M059J (cell line): Measurements from ENCODE around the gene CDC42BPA. TPM values are rescaled to one million over a fixed set of nuclear protein-coding genes. Genes with fewer than 3 reads are reported as not detected.
"Not testable (repeated sequence)": the region's sequence is repeated elsewhere in the genome, so short reads cannot be mapped to it uniquely, and the experiment has no call there.

Source experiments
- DNase-seq: peaks from one replicate; pipeline ENCODE4 v3.0.0-alpha.2; 2012; ENCODE audit warnings: low read depth
- total RNA-seq: library from RNA; depleted of rRNA; stranded (reverse); fragments of >200 nt; shearing (Covaris generic); gene quantifications from 2 replicates; pipeline ENCODE4 v1.2.3, GENCODE V29; 2014

Gene CDC42BPA
- total RNA-seq, 1 experiment from 2014 or later, result 21.6 TPM

DNA sequence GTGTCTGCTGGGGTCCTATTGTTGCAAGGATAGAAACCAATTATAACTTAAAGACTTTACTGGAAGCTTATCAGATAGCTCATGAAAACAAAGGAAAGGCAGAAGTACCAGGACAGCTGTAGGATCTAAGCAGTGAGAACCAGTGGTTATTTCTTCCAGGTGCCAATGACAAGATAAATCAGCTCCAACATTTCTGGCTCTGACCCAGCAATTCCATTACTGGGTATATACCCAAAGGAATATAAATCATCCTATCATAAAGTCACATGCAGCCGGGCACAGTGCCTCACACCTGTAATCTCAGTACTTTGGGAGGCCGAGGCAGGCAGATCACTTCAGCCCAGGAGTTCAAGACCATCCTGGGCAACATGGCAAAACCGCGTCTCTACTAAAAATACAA is 17.8 kb upstream of the CDC42BPA start:
- DNase-seq, result not testable (repeated sequence)

DNA sequence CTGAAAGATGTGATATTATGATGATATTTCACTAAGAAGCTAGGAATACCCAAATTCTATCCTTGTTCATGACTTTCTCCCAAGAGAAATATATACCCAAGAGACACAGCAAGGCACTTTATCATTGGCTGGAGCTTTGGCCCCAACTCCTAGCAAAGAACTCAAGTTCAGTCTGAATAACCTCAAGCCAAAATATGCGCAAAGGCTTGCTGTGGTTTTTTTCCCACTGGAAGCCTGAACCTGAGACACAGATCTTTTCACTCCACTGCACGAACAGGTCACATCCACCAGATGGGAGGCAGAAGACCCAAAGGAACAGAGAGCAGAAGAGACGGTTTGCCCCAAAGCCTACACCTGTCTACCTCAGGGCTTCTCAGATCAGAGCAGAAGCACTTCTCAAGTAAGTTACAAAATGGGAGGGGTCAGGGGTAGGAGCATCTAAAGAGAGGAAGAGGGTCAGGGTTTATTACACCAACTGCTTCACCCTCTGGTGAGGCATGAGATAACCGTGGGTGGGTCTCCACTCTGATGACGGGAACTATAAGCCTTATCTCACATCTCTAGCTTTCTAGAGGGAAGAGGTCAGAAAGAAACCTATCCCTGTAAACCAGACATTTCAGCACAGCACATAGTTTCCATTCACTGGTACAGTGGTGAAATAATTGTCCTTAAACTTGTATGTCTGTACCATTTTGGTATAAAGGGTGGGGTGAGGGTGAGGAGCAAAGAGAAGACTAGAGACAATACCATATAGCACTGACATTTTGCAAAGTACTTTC is 17.1 kb upstream of the CDC42BPA start:
- DNase-seq, result no peak

DNA sequence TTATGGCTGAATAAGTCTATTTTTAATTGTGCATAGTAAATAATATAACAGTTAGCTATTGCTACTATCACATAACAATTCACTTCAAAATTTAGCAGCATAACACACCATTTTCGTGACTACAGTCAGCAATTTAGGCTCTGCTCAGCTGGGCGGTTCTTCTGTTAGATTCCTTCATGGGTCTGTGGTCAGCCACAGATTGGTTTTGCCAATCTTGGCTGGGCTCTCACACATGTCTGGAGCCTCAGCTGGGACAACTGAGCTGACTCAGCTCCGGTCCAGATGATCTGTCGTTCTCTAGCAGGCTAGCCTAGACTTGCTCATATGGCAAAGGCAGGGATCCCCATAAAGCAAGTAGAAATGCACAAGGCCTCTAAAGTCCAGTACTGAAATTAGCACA is 15.1 kb upstream of the CDC42BPA start:
- DNase-seq, result peak; percentile 36

DNA sequence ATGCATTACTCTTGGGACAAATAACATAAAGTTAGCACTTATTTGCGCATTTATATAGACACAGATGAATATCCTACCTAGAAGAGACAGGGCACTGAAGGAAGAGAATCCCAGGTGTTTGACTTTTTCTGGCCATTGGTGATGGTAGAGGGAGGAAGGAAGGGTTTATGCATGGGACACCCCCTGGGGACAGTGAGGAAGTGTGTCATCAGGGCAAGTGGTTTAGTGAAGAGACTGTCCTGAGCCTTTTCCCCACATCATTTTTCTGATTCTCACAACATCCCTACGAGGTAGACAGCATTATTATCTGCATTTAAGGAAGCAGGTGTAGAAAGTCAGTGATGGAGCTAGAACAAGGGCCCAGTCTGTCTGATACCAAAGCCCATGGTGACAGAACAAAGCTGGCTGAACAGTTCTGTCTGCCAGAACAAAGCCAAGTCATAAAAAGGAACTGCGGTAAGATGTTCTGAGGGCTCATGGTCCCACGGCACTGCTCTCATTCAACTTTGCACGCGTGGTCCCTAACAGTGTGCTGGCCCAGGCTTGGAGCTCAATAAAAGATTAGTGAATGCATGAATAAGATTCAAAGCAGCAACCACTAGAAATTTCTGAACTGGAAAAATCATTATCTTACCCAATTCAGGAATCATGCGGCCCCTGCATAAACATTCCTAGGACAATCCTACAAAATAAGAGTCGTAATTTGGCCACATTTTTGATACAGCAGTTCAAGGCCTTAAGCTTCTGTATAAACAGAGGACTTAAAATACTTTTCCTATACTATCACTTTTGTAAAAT is 12.2 kb upstream of the CDC42BPA start:
- no peak for DNase-seq

DNA sequence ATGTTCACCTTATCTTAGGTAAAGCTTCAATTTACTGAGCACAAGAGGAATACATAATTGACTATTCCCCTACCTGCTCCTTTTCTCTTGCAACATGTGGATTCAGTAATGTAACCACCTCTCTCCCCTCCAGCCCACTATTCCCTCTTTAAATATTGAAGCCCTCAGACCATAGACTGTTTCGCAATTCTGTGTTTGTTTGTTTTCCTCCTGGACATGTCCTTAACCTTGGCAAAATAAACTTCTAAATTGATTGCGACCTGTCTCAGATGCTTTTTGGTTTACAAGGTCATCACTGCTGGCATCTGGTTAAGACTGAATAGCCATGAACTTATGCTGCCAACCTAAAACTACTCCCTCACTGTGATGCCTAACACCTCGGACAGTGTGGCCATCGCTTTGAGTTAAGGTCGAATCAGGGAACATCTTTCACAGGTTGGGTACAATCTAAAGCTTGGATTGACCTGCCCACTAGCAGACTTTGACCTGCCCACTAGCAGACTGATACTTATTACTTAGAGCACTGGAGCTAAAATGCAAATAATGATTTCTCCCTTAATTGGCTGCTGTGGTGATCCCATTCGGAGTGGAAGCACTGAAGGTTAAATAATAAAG is 10.2 kb upstream of the CDC42BPA start:
- no peak for DNase-seq

DNA sequence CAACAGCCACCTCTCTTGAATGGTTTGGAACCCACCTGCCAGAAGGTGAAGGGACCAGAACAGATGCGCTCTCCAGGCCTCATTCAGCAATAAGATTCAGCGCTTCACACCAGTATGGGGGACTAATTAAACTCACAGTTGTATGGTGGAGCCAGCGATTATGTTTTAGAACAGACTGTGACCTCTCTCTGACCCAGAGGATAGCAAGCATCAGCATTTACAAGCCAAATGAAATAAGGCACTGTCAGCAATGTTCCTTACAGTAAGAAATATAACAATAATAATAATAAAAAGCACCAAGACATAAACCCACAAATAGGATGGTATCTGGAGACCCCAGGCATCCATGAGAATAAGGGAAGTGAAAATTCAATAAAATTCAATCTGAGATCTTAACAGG is 6.9 kb upstream of the CDC42BPA start:
- no peak for DNase-seq

DNA sequence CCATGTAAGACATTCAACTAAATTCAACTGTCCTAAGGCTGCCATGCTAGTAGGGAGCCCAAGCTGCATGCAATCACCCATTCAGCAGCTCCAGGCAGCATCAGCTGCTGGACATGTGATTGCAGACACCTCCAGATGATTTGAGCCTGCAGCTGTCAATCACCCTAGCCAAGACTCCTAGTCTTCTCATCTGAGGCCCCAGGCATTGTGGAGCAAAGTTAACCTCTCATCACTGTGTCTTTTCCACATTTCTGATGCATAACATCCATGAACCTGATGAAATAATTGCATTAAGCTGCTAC is 5.6 kb upstream of the CDC42BPA start:
- DNase-seq, result no peak

DNA sequence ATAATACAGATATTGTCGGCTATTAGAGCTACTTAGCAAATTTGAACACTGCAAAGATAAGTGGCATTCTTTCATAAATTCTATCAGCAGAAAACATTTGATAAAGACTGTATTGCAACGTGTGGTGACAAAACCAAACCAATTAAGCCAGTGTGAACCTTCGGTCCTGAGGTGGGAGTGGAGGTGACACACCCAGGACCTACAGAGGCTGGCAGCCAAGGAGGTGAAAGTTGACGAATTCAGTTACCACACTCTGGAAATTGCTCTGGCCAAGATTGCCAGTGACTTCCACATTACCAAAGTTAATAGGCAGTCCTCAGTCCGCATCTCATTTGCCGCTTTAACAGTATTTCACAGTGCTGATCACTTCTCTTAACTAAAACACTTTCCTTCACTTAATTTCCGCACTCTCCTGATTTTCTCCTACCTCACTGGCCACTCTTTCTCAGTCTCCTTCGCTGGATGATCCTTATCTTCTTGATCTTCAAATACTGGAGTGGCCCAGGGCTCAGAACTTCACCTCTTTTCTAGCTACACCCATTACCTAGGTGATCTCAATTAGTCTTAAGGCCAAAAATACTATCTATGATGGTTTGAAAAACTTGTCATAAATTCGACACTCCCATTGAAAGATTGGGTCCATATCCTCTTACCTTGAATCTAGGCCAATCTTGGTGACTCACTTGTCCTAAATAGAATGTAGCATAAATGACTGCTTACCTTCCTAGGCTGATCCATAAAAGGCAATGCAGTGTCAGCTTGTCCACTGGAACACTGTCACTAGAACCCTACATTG is 5.1 kb upstream of the CDC42BPA start:
- no peak for DNase-seq

DNA sequence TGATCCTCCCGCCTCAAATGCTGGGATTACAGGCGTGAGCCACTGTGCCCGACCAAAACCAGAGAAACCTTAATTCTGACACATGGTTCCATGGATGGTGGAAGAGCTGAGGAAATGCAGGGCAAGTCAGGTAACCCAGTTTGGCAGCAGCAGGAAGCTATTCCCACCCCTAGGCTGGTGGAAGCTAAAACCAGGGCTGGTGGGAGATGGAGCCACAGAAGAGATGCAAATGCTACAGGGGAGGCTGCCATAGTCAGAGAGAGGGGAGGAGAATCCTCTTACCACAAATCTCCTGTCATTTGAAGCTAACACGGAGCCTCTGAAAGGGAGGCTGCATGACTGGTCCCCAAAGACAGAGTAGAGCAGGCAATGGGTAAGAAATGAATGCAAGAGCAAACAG is 4.1 kb upstream of the CDC42BPA start:
- DNase-seq, result no peak

DNA sequence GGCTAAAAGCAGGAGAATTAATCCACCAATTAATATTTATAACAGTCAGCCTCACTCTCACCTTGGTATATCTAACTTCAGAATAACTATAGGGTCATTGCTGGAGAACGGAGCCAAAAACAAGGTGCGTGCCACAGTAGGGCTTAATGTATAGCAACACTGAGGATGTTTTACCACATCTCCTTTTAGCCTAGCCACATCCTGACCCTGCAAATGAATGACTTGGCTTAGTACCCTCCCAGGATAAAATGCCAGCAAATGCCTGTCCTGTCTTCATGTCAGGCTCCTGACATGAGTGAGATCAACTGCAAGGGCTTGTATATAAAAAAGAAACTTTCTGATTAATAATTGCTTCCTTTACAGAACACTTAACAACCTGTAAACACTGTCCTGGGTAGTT is 2.7 kb upstream of the CDC42BPA start:
- no peak for DNase-seq

DNA sequence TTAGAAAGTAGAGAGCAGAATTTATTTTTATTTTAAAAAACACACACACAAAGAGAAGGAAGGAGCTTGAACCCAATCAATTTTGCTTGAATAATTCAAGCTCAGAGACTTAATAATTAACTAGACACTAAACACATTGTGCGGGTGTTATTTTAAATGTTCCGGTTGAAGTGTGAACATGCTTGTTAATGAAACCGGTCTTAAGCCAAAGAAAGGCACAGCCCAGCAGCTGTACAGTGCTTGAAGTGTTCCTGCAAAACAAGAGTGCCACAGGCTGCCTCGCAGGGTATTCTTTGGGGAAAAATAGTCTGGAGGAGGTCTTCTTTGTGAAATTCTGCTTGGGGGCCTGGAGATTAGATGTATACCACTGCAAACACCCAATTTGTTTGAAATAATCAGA is 2.2 kb upstream of the CDC42BPA start:
- no peak for DNase-seq

DNA sequence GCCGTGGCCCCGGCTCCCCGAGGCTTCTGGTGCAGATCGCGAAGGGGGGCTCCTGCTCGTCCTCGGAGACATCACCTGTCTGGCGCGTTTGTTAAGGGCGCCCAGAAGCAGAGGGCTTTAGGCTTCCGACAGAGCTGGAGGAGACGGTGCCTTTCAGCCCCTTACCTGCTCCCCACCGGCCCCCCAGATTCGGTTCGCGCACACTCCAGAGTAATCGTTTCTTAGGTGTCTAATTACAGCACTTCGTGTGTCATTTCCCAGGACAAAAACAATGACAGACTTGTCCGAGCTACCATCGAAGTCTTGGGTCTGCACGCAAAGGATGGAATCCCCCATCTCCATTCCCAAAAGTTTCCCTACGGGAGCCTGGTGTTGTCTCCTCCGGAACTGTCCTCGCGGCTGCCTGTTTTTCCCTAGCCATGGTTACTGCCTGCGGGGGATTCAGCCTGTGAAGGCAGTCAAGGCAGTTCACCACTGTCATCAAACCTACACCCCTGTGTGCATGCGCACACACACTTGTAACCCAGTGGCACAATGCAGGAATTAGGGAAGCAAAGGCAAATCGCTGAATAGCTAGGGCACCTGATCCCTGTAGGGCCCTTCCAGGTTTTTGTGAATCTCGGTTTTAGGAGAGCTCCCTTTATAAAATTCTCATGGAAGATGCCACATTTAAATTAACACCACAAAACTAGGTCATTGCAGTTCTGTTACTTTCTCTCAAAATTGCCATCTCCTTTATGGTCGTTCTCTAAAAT is 738 bp upstream of the CDC42BPA start:
- peak; percentile 77 for DNase-seq

DNA sequence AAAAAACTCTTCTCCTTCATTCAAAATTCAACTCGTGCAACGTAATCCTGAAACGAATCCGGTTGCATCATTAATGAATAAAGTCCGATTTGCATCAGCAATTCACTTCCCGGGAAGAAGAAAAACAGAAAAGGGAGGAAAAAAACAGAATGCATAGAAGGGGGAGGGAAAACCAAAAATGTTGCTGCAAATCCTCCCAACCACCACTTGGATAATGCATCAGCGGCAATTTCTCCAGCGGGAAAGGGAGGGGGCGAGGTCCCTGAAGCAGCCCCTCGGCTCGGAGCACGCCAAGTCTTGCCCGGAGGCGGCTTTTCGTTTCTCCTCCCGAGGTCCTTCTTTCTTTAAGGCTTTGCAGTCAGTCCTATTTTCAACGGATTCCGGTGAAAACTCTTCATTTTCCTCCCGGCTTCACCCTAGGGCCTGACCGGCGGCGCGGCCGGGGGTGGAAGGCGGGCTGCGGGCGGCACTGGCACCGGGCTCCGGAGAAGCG is 723 bp downstream of the CDC42BPA start:
- DNase-seq, result peak; percentile 71

DNA sequence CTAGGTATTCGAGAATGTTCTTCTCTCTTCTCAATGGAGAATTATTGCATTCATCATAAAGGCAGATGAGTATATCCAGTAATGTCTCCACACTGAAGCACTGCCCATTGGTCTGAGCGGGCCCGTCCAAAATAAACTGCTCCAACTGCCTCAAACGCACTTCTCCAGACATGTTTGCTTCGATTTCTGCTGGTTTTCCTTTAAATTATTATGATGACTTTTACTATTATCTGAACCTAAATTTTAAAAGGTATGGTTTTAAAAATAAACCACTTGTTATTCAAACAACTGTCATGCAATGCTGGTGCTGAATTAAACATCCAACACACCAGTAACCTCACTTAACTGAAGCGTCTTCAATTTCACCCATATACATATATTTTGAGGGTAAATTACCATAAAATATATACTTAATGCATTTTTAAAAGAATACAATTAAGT is 1.3 kb downstream of the CDC42BPA start:
- peak; percentile 40 for DNase-seq

DNA sequence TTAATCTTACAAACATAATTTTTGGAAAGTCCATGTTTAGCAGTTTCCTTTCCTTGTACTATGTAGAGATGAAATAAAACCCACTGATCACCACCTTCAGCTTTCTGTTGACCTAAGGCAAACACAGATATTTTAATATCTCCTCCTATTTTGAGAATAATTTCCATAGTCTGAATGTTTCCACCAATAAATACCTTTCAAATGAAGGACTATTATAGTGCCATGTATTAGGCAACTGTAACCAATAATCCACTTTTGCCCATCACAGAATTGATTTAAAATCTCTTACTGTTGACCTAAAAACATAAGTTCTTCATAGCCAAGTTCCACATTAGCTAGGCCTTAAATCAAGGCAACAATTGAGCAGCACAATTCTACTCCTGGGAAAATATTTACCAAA is 1.8 kb downstream of the CDC42BPA start:
- DNase-seq, result no peak

DNA sequence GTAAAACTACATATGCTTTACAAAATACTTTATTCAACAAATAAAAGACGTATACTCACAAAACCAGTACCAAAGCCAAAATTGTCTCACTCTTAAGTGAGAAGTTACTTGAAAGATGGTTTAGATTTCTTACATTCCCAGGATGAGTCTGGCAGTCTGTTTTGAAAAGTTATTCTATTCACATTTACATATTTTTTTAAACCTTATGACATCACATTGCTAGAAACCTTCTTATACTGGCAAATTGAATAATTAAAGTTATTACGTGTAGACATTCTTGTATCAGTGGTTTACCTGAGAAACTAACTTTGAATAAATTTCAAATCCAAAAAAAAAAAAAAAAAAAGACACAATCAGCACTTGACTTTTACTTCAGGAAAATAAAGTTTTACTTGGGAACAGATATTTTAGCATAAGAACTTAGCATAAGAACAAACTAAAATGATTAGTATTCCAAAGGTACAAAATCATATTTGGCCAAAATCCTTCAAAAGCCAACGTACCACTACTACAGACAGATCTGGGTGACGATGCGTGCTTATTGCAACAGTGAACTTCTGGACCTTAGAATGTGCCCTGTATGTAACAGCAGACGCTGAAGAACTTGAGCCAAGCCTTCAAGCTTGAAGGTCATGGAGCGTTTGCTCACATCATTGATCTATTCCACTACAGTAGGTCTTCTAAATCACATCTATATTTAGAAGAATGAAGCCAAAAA is 2.5 kb downstream of the CDC42BPA start:
- peak; percentile 71 for DNase-seq

DNA sequence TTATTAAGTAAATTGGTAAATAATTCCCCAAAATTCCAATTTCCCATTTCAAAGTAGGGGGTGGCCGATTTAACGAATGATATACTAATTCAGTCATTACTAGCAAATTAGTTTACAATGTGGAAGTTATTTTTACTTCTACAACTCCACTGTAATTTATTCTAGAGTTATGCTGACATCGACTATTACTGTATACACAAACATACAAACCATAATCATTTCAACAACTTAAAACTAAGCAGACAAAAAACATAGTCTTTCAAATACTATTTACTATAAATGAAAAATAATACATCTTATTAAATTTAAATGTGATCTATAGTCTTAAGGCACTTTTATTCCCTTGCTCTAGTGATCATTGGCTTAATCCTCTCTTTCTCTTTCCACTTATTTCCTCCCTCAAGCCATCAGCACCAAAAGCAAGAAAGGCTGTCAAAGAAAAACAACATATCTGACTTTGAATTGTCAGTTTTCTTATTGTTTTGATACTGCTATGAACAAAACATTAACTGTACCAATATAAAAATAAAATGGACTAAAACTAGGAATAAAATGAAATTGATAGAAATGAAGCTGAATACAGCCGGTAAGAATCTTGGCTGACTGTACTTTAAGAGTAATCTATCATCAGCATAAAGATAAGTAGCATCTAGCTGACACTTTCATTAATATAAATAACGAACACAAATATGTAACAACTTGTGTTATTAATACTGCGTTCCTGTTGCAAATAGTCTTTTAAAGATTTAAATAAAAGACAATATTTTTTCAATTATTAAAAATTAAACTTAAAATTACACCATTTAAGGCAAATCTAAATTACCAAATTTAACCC is 4.1 kb downstream of the CDC42BPA start:
- no peak for DNase-seq

DNA sequence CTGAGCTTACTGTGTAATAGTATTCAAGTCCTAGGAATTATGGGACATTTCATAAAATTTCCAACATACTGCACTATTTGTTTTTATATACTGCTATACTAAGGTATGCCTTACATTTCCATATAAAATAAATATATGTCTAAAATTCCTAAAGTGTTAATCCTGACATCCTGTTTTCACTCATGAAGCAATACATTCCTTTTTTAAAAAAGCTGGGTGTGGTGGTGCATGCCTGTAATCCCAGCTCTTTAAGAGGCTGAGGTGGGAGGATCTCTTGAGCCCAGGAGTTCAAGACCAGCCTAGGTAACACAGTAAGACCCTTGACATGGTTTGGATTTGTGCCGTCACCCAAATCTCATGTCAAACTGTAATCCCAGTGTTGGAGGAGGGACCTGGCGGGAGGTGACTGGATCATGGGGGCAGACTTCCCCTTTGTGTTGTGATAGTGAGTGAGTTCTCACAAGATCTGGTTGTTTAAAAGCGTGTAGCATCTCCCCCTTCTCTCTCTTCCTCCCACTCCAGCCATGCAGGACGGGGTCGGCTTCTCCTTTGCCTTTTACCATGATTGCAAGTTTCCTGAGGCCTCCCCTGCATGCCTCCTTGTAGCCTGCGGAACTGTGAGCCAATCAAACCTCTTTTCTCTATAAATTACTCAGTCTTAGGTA is 5.8 kb downstream of the CDC42BPA start:
- no peak for DNase-seq

DNA sequence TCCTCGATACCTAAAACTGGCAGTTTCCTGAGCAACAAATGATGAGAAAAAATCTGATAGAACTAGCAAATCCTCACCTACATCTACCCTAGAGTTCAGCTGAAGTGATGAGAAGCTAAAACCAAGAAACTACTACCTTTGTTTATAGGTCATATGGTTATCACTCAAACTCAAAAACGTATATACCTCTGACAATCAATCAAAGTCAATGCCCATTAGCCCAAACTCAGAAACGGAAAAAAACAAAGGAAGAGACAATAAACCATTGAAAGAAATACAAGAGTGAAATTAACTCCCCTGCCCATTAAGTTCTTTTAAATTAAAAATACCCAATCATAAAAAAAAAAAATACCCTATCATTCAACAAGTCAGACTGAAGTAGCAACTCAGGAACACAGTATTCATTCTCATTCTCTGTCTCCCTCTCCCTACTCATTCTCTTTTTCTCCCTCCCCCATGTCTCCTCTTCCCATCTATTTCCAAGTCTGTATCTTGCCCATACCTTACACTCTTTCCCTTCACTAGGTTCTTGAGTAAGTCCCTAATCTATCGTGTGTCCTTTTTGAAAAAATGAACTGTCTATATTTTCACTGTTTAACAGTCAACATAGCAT is 6.8 kb downstream of the CDC42BPA start:
- no peak for DNase-seq
